Natural killer cell treated with Interleukin-12 subunit alpha and Interleukin-12 subunit beta and Interleukin-15 and Interleukin-18, amount 100 ng/mL, for 72 hours (primary cell): ENCODE results near the gene EMILIN2. TPM values are rescaled to one million over a fixed set of nuclear protein-coding genes. Genes with fewer than 3 reads are reported as not detected.

Experiments
- ATAC-seq, 2 donors: fragments of 150-1000 bp; cut with Tn5 transposase in 1 of 2; sonication (Bioruptor Pico), chemical (Tn5 transposase) in 1 of 2; 2 replicates each; pipeline ENCODE4 v1.10.0; 2021
- DNase-seq: peaks from one replicate; pipeline ENCODE4 v3.0.0; 2022; ENCODE audit warnings: low spot score
- H3K27ac Mint-ChIP-seq, 2 donors: 1 replicate in 1 of 2; 2 replicates in 1 of 2; pipeline ENCODE4 v1.8.0; 2022; ENCODE audit warnings: mixed read lengths in 2 of 2, mild to moderate bottlenecking in 1 of 2, moderate library complexity in 1 of 2
- H3K27me3 Mint-ChIP-seq, 2 donors: 1 replicate in 1 of 2; 2 replicates in 1 of 2; pipeline ENCODE4 v1.8.0; 2022; ENCODE audit warnings: mixed read lengths in 2 of 2
- H3K36me3 Mint-ChIP-seq: one replicate; pipeline ENCODE4 v1.8.0; 2022; ENCODE audit warnings: mixed read lengths
- H3K4me1 Mint-ChIP-seq, 2 donors: 1 replicate in 1 of 2; 2 replicates in 1 of 2; pipeline ENCODE4 v1.8.0; 2022; ENCODE audit warnings: low read depth in 2 of 2, mixed read lengths in 2 of 2, mild to moderate bottlenecking in 1 of 2
- H3K4me3 Mint-ChIP-seq: one replicate; pipeline ENCODE4 v1.8.0; 2022; ENCODE audit warnings: mixed read lengths
- H3K9me3 Mint-ChIP-seq: 2 replicates; pipeline ENCODE4 v1.8.0; 2022; ENCODE audit warnings: mixed read lengths
- total RNA-seq, 2 donors: library from RNA; stranded (reverse); gene quantifications; one replicate each; pipeline ENCODE4 v1.2.3, GENCODE V29; 2022

EMILIN2 gene
- total RNA-seq, 2 donors from 2014 or later, result 20.8 to 49.1 TPM

- H3K4me3 Mint-ChIP-seq, result peak overlapping the region; percentile 88
- peaks cover 22% of the 10 kb centered on the region for H3K36me3 Mint-ChIP-seq
- no peaks in the 10 kb centered on the region for H3K9me3 Mint-ChIP-seq
- peak overlapping the region; percentile 95 to 97 for H3K27ac Mint-ChIP-seq
- ATAC-seq (peak; percentile 67 to 82), DNase-seq (no peak)
- H3K27me3 Mint-ChIP-seq, result no peaks in the 10 kb centered on the region
- peaks cover 76 to 84% of the 10 kb centered on the region in 2 donors for H3K4me1 Mint-ChIP-seq
These were observed 112.1 kb downstream of the EMILIN2 start for GRCh38 chr18:2958819-2959298.

DNA sequence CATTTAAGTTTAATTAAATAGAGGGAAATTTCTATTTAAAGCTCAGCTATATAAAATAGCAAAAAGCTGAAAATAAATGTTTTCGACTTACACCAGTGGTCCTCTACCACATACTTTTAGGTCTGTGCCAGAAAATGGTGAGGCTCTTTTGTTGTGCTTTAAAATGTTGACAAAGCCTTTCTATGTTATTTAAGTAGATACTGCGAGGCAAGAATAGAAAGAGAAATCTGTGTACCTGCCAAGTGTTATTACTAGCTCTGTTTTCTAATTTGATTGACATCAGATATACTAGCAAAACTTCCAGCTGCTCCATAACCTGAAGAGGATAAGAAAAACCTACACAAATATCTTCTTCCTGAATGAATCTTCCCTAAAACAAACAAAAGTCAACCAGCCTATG lies 112.5 kb downstream of the EMILIN2 start:
- DNase-seq, result no peak
- peaks cover 17% of the 10 kb centered on the region for H3K36me3 Mint-ChIP-seq
- H3K9me3 Mint-ChIP-seq, result no peaks in the 10 kb centered on the region
- H3K4me3 Mint-ChIP-seq, result peak overlapping the region; percentile 88
- ATAC-seq, result no peak
- no peaks in the 10 kb centered on the region for H3K27me3 Mint-ChIP-seq
- peaks cover 76 to 87% of the 10 kb centered on the region in 2 donors for H3K4me1 Mint-ChIP-seq
- H3K27ac Mint-ChIP-seq, result peak overlapping the region; percentile 95 to 97

DNA sequence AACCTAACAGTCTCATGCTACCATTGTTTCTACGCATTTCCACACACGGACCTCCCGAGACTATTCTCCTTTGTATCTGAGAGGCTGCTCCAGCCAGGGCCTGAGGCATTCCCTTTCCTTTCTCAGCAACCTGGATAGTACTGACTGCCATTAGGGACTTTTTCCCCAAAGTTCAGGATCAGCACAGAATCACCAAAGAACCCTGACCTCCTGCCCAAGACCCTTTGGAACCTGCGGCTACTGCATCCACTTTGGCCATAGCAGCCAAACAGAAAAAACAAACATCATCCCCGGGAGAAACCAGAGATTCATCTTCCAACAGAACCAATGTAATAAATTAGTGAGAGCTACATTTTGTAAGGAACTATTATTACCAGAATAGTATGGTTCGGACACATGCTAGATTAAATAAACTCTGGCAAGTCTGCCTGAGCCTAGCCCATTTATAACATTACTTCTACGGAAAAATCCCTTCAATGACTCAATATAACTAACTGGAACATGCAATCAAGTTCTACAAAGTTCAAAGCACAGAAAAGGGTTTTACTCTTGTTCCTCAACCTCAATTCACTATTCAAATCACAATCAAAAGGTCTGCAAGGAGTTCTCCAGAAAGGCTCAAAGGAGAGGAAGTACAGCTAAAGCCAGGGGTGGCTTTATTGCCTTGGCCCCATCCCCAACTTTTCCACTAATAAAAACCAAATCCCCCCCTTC lies 114.3 kb downstream of the EMILIN2 start:
- H3K27me3 Mint-ChIP-seq, result no peaks in the 10 kb centered on the region
- H3K4me3 Mint-ChIP-seq, result peak overlapping the region; percentile 88
- DNase-seq (no peak), ATAC-seq (no peak)
- H3K27ac Mint-ChIP-seq, result peak overlapping the region; percentile 95 to 97
- peaks cover 8% of the 10 kb centered on the region for H3K36me3 Mint-ChIP-seq
- H3K4me1 Mint-ChIP-seq, result peaks cover 70 to 85% of the 10 kb centered on the region in 2 donors
- no peaks in the 10 kb centered on the region for H3K9me3 Mint-ChIP-seq

GRCh38 chr18:2961821-2962220 lies 115.0 kb downstream of the EMILIN2 start:
- H3K4me3 Mint-ChIP-seq, result peak overlapping the region; percentile 88
- ATAC-seq (peak in 1 of 2 donors; percentile 44), DNase-seq (no peak)
- no peaks in the 10 kb centered on the region for H3K9me3 Mint-ChIP-seq
- peaks cover 8% of the 10 kb centered on the region for H3K36me3 Mint-ChIP-seq
- H3K27ac Mint-ChIP-seq, result peak overlapping the region; percentile 95 to 97
- peaks cover 72 to 84% of the 10 kb centered on the region in 2 donors for H3K4me1 Mint-ChIP-seq
- no peaks in the 10 kb centered on the region for H3K27me3 Mint-ChIP-seq

GRCh38 chr18:2963048-2963447 lies 116.2 kb downstream of the EMILIN2 start:
- peaks cover 70 to 77% of the 10 kb centered on the region in 2 donors for H3K4me1 Mint-ChIP-seq
- H3K27me3 Mint-ChIP-seq, result no peaks in the 10 kb centered on the region
- no peaks in the 10 kb centered on the region for H3K9me3 Mint-ChIP-seq
- DNase-seq (no peak), ATAC-seq (peak; percentile 44 to 75)
- peak overlapping the region; percentile 88 for H3K4me3 Mint-ChIP-seq
- peak overlapping the region; percentile 95 to 97 for H3K27ac Mint-ChIP-seq
- H3K36me3 Mint-ChIP-seq, result peaks cover 8% of the 10 kb centered on the region

GRCh38 chr18:2964361-2965010 lies 117.7 kb downstream of the EMILIN2 start:
- peaks cover 73 to 78% of the 10 kb centered on the region in 2 donors for H3K4me1 Mint-ChIP-seq
- H3K27ac Mint-ChIP-seq, result peak overlapping the region; percentile 95 to 98
- DNase-seq (no peak), ATAC-seq (no peak)
- H3K27me3 Mint-ChIP-seq, result no peaks in the 10 kb centered on the region
- H3K9me3 Mint-ChIP-seq, result no peaks in the 10 kb centered on the region
- H3K4me3 Mint-ChIP-seq, result peak overlapping the region; percentile 62
- H3K36me3 Mint-ChIP-seq, result peaks cover 8% of the 10 kb centered on the region

Other genes with a start within 250 kb of the EMILIN2 start
- gene SMCHD1, start 191.3 kb upstream of the EMILIN2 start, total RNA-seq, result 100 to 1,000 TPM in 1 of 2 donors, 10 to 100 TPM in 1; 88.0 to 141 TPM
- gene LPIN2, start 166.1 kb downstream of the EMILIN2 start, total RNA-seq, result 10 to 100 TPM; 57.8 to 80.3 TPM